Immature natural killer cell (primary cell): ENCODE measurements around the gene RAD1. TPM values are rescaled to one million over a fixed set of nuclear protein-coding genes. Genes with fewer than 3 reads are reported as not detected.
A peak's percentile ranks its signal among the peaks of the same experiment; 100 is the strongest.

Experiments used
- DNase-seq, 3 donors: peaks; one replicate each; pipeline ENCODE4 v3.0.0; 2022; ENCODE audit warnings: mixed read lengths in 1 of 3
- H3K27ac Mint-ChIP-seq, 6 donors: one replicate each; pipeline ENCODE4 v1.8.0; 2020; ENCODE audit warnings: mixed read lengths in 6 of 6, mild to moderate bottlenecking in 5 of 6, inconsistent platforms in 4 of 6, moderate library complexity in 3 of 6
- H3K27me3 Mint-ChIP-seq, 3 donors: one replicate each; pipeline ENCODE4 v1.8.0; 2020 to 2021; ENCODE audit warnings: low read depth in 3 of 3, mild to moderate bottlenecking in 3 of 3, mixed read lengths in 3 of 3, moderate library complexity in 3 of 3, inconsistent platforms in 1 of 3
- H3K36me3 Mint-ChIP-seq, 3 donors: one replicate each; pipeline ENCODE4 v1.8.0; 2020; ENCODE audit warnings: mixed read lengths in 3 of 3, inconsistent platforms in 2 of 3, mild to moderate bottlenecking in 2 of 3
- H3K4me1 Mint-ChIP-seq, 2 donors: one replicate each; pipeline ENCODE4 v1.8.0; 2020; ENCODE audit warnings: inconsistent platforms in 2 of 2, mild to moderate bottlenecking in 2 of 2, mixed read lengths in 2 of 2, moderate library complexity in 1 of 2
- H3K4me3 Mint-ChIP-seq, 5 donors: one replicate each; pipeline ENCODE4 v1.8.0; 2020; ENCODE audit warnings: mild to moderate bottlenecking in 5 of 5, mixed read lengths in 5 of 5, inconsistent platforms in 3 of 5, moderate library complexity in 3 of 5
- H3K9me3 Mint-ChIP-seq, 6 donors: one replicate each; pipeline ENCODE4 v1.8.0; 2020; ENCODE audit warnings: mild to moderate bottlenecking in 6 of 6, mixed read lengths in 6 of 6, inconsistent platforms in 4 of 6, moderate library complexity in 3 of 6
- polyA plus RNA-seq, 3 donors: library from polyadenylated mRNA; unstranded; fragments of 300-500 nt; fragmentation: Illumina TruSeq; gene quantifications; one replicate each; pipeline ENCODE4 v1.2.3, GENCODE V29; 2021

RAD1 gene
- polyA plus RNA-seq = 10 to 100 TPM; 17.6 to 24.4 (median 23.8) TPM

GRCh38 chr5:34915139-34915855 lies at the start of gene RAD1, which contains the start of gene BRIX1:
Gene RAD1 (minus strand): TSS chr5:34915504. CDS start chr5:34914892, 612 bp downstream.
Gene BRIX1 (plus strand): TSS chr5:34915711. CDS start chr5:34915739, 28 bp downstream.
- Mint-ChIP-seq H3K27me3 (no peaks in the 10 kb centered on the region), H3K4me3 (peak within 1 kb of the TSS in 1 of 5 donors; percentile 64)

GRCh38 chr5:34959323-34959722 lies 44.0 kb upstream of the RAD1 start:
- Mint-ChIP-seq H3K27ac (peak overlapping the region in 3 of 6 donors; percentile 24 to 48 (median 29)), H3K9me3 (no peaks in the 10 kb centered on the region), H3K4me3 (no peak overlapping the region), H3K4me1 (peaks cover 0 to 1% of the 10 kb centered on the region in 2 donors), H3K27me3 (no peaks in the 10 kb centered on the region), H3K36me3 (peaks cover 12 to 17% (median 12%) of the 10 kb centered on the region in 3 donors)
- DNase-seq = no peak

More at GRCh38 chr5:34915139-34915855, at the start of gene RAD1, which contains the start of gene BRIX1:
- Mint-ChIP-seq H3K4me1 (peaks cover 23 to 31% of the 10 kb centered on the region in 2 donors), H3K27ac (peak within 1 kb of the TSS in 4 of 6 donors; percentile 46 to 67 (median 54)), H3K36me3 (peaks cover 0 to 19% (median 17%) of the 10 kb centered on the region in 3 donors), H3K9me3 (no peaks in the 10 kb centered on the region)
- DNase-seq = peak; percentile 94 to 96 (median 95)

GRCh38 chr5:34957857-34958690 lies 42.8 kb upstream of the RAD1 start:
- peak overlapping the region in 1 of 6 donors; percentile 66 for H3K27ac Mint-ChIP-seq

GRCh38 chr5:34957321-34957720 lies 42.0 kb upstream of the RAD1 start:
- Mint-ChIP-seq H3K36me3 (peaks cover 16 to 22% (median 18%) of the 10 kb centered on the region in 3 donors), H3K27ac (no peak overlapping the region), H3K27me3 (no peaks in the 10 kb centered on the region), H3K4me1 (peaks cover 0 to 1% of the 10 kb centered on the region in 2 donors), H3K9me3 (no peaks in the 10 kb centered on the region), H3K4me3 (no peak overlapping the region)
- DNase-seq = no peak

More at GRCh38 chr5:34957857-34958690, 42.8 kb upstream of the RAD1 start:
- Mint-ChIP-seq H3K27me3 (no peaks in the 10 kb centered on the region), H3K9me3 (no peaks in the 10 kb centered on the region), H3K4me3 (no peak overlapping the region), H3K4me1 (peaks cover 0 to 1% of the 10 kb centered on the region in 2 donors), H3K36me3 (peaks cover 13 to 18% (median 18%) of the 10 kb centered on the region in 3 donors)
- DNase-seq = no peak

GRCh38 chr5:34944460-34945047 lies 29.2 kb upstream of the RAD1 start:
- peaks cover 20 to 58% (median 35%) of the 10 kb centered on the region in 3 donors for H3K36me3 Mint-ChIP-seq
- no peak for DNase-seq
- H3K27ac Mint-ChIP-seq = no peak overlapping the region
- no peaks in the 10 kb centered on the region for H3K9me3 Mint-ChIP-seq
- H3K4me1 Mint-ChIP-seq = no peaks in the 10 kb centered on the region
- H3K27me3 Mint-ChIP-seq = peaks cover 0 to 3% (median 0%) of the 10 kb centered on the region in 3 donors
- no peak overlapping the region for H3K4me3 Mint-ChIP-seq

GRCh38 chr5:34944044-34944443 lies 28.7 kb upstream of the RAD1 start:
- Mint-ChIP-seq H3K4me1 (no peaks in the 10 kb centered on the region), H3K4me3 (no peak overlapping the region), H3K36me3 (peaks cover 19 to 55% (median 34%) of the 10 kb centered on the region in 3 donors), H3K27ac (no peak overlapping the region), H3K9me3 (no peaks in the 10 kb centered on the region), H3K27me3 (peaks cover 0 to 3% (median 0%) of the 10 kb centered on the region in 3 donors)
- no peak for DNase-seq

- no peak overlapping the region for H3K27ac Mint-ChIP-seq
- H3K36me3 Mint-ChIP-seq = peaks cover 27 to 53% (median 42%) of the 10 kb centered on the region in 3 donors
- no peak for DNase-seq
- H3K9me3 Mint-ChIP-seq = no peaks in the 10 kb centered on the region
- H3K4me1 Mint-ChIP-seq = no peaks in the 10 kb centered on the region
- no peak overlapping the region for H3K4me3 Mint-ChIP-seq
- peaks cover 0 to 3% (median 1%) of the 10 kb centered on the region in 3 donors for H3K27me3 Mint-ChIP-seq
Measured at GRCh38 chr5:34941936-34942335, 26.6 kb upstream of the RAD1 start.

- peaks cover 0 to 7% (median 3%) of the 10 kb centered on the region in 3 donors for H3K27me3 Mint-ChIP-seq
- no peak overlapping the region for H3K27ac Mint-ChIP-seq
- H3K36me3 Mint-ChIP-seq = peaks cover 10 to 11% (median 10%) of the 10 kb centered on the region in 3 donors
- no peaks in the 10 kb centered on the region for H3K9me3 Mint-ChIP-seq
- H3K4me1 Mint-ChIP-seq = peaks cover 29 to 41% of the 10 kb centered on the region in 2 donors
- no peak for DNase-seq
- no peak overlapping the region for H3K4me3 Mint-ChIP-seq
Measured at GRCh38 chr5:34932947-34933346, 17.6 kb upstream of the RAD1 start.

- peaks cover 4 to 8% (median 5%) of the 10 kb centered on the region in 3 donors for H3K36me3 Mint-ChIP-seq
- H3K9me3 Mint-ChIP-seq = no peaks in the 10 kb centered on the region
- DNase-seq = no peak
- H3K4me3 Mint-ChIP-seq = peak overlapping the region; percentile 91 to 96 (median 94)
- peaks cover 29 to 41% of the 10 kb centered on the region in 2 donors for H3K4me1 Mint-ChIP-seq
- peak overlapping the region; percentile 91 to 96 (median 94) for H3K27ac Mint-ChIP-seq
- H3K27me3 Mint-ChIP-seq = peaks cover 0 to 5% (median 3%) of the 10 kb centered on the region in 3 donors
Measured at GRCh38 chr5:34930870-34931269, 15.6 kb upstream of the RAD1 start.

GRCh38 chr5:34930462-34930844 lies 15.1 kb upstream of the RAD1 start:
- Mint-ChIP-seq H3K9me3 (no peaks in the 10 kb centered on the region), H3K4me3 (peak overlapping the region; percentile 91 to 96 (median 94)), H3K27me3 (peaks cover 0 to 5% (median 3%) of the 10 kb centered on the region in 3 donors), H3K27ac (peak overlapping the region; percentile 91 to 96 (median 94)), H3K36me3 (peaks cover 5 to 8% (median 6%) of the 10 kb centered on the region in 3 donors), H3K4me1 (peaks cover 29 to 41% of the 10 kb centered on the region in 2 donors)
- no peak for DNase-seq

- H3K36me3 Mint-ChIP-seq = peaks cover 2 to 11% (median 11%) of the 10 kb centered on the region in 3 donors
- peaks cover 29 to 41% of the 10 kb centered on the region in 2 donors for H3K4me1 Mint-ChIP-seq
- peak overlapping the region; percentile 91 to 96 (median 94) for H3K27ac Mint-ChIP-seq
- peak overlapping the region; percentile 91 to 96 (median 94) for H3K4me3 Mint-ChIP-seq
- DNase-seq = peak; percentile 82 to 85 (median 83)
- peaks cover 0 to 5% (median 3%) of the 10 kb centered on the region in 3 donors for H3K27me3 Mint-ChIP-seq
- no peaks in the 10 kb centered on the region for H3K9me3 Mint-ChIP-seq
Measured at GRCh38 chr5:34929720-34930461, 14.6 kb upstream of the RAD1 start.

- peaks cover 4 to 15% (median 11%) of the 10 kb centered on the region in 3 donors for H3K36me3 Mint-ChIP-seq
- peaks cover 0 to 5% (median 3%) of the 10 kb centered on the region in 3 donors for H3K27me3 Mint-ChIP-seq
- DNase-seq = peak; percentile 98
- H3K27ac Mint-ChIP-seq = peak within 1 kb of the TSS; percentile 91 to 96 (median 94)
- H3K4me3 Mint-ChIP-seq = peak within 1 kb of the TSS; percentile 92 to 96 (median 94)
- H3K4me1 Mint-ChIP-seq = peaks cover 29 to 41% of the 10 kb centered on the region in 2 donors
- H3K9me3 Mint-ChIP-seq = no peaks in the 10 kb centered on the region
Measured at GRCh38 chr5:34929134-34929719, 13.9 kb upstream of the RAD1 start, which contains the start of gene DNAJC21. Gene DNAJC21 (plus strand): TSS chr5:34929559. CDS start chr5:34929820, 261 bp downstream.
